OCI-LY1 (cell line): ENCODE measurements around the gene SNX27.

Experiments used
- EZH2 ChIP-seq: fragments of 200-600 bp; sonication (generic), shearing (Covaris generic); IDR thresholded peaks from 2 replicates; pipeline ENCODE4 v1.8.0; 2017; ENCODE audit warnings: borderline replicate concordance, mixed run types, mild to moderate bottlenecking, antibody characterized with exemption, low read length, moderate library complexity, mixed read lengths
- TF ChIP-seq, protein P1 (sequence below): fragments of 200-600 bp; sonication (generic), shearing (Covaris generic); IDR thresholded peaks from 2 replicates; pipeline ENCODE4 v1.5.1; 2017; ENCODE audit warnings: mild to moderate bottlenecking, antibody characterized with exemption, low read length, moderate library complexity, mixed read lengths

DNA sequence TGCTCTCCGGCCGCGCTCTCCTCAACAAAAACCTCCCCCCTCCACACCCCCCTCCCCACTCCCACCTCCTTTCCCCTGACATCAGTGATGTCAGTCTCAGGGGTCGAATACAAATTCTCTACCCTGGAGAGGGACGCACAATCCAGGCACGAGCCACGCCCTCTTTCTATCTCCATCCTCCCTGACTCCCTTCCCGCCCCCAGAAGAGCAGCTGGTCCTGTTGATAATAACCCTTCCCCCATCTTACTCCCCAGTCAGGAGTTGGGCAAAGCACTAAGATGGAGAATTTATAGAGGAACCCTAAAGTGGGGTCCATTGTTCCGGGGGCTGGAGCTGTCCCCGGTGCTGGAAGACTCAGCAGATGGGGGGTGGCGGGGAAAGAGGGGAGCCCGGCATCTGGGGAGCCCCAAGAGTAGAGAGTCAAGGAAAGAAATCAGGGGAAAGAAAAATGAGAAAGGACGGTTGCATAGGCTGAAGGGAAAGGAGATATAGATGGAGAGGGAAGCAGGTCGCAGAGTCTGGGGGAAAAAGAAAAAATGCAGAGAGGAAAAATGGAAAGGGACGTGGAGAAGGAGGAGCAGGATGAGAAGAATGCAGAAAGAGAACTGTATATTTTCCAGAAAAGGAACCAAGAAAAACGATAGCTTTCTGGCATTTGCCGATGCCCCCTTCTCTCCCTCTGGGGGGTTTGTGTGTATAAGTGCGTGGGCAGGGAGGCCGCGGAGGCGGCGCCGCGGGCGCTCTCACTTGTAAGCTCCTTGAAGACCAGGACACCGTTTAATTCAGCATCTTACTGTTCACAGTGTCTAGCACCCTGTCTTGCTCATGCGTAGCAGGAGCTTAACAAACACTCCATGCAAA is 105.2 kb downstream of the SNX27 start, which contains the start of gene CELF3:
- TF ChIP-seq, protein P1, sequence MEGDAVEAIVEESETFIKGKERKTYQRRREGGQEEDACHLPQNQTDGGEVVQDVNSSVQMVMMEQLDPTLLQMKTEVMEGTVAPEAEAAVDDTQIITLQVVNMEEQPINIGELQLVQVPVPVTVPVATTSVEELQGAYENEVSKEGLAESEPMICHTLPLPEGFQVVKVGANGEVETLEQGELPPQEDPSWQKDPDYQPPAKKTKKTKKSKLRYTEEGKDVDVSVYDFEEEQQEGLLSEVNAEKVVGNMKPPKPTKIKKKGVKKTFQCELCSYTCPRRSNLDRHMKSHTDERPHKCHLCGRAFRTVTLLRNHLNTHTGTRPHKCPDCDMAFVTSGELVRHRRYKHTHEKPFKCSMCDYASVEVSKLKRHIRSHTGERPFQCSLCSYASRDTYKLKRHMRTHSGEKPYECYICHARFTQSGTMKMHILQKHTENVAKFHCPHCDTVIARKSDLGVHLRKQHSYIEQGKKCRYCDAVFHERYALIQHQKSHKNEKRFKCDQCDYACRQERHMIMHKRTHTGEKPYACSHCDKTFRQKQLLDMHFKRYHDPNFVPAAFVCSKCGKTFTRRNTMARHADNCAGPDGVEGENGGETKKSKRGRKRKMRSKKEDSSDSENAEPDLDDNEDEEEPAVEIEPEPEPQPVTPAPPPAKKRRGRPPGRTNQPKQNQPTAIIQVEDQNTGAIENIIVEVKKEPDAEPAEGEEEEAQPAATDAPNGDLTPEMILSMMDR = no peak
- TF ChIP-seq EZH2 = no peak
